ENCODE measurements around the gene THSD8.

DNA sequence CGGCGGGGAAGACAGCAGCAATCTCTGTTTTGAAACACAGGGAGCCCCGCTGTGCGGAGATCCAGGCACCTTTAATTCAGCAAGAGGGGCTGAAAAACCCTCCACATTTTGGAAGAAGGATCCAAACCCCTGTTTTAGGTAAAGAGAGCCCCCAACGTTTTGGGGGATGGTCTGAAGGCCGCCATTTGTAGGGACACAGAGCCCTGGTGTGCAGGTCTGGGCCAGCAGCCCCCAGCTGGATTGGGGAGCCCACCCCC lies 23.0 kb upstream of the THSD8 start:
- TF ChIP-seq, protein P1, sequence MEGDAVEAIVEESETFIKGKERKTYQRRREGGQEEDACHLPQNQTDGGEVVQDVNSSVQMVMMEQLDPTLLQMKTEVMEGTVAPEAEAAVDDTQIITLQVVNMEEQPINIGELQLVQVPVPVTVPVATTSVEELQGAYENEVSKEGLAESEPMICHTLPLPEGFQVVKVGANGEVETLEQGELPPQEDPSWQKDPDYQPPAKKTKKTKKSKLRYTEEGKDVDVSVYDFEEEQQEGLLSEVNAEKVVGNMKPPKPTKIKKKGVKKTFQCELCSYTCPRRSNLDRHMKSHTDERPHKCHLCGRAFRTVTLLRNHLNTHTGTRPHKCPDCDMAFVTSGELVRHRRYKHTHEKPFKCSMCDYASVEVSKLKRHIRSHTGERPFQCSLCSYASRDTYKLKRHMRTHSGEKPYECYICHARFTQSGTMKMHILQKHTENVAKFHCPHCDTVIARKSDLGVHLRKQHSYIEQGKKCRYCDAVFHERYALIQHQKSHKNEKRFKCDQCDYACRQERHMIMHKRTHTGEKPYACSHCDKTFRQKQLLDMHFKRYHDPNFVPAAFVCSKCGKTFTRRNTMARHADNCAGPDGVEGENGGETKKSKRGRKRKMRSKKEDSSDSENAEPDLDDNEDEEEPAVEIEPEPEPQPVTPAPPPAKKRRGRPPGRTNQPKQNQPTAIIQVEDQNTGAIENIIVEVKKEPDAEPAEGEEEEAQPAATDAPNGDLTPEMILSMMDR (IDR thresholded peaks at IDR 0.05; ENCODE audit: poor library complexity, severe bottlenecking) = no peak
- TF ChIP-seq POLR2AphosphoS5 (IDR thresholded peaks at IDR 0.05) = no peak
- no peak for TF ChIP-seq EP300 (conservative IDR thresholded peaks at IDR 0.05; ENCODE audit: poor library complexity, severe bottlenecking)
- no peak for TF ChIP-seq EZH2 (IDR thresholded peaks at IDR 0.05; ENCODE audit: borderline replicate concordance, insufficient read depth, low read length, poor library complexity, severe bottlenecking)
- no peak for TF ChIP-seq REST (IDR thresholded peaks at IDR 0.05; ENCODE audit: borderline replicate concordance)
- no peak for TF ChIP-seq TAF1 (IDR thresholded peaks at IDR 0.05; ENCODE audit: low read depth)
- TF ChIP-seq RAD21 (conservative IDR thresholded peaks at IDR 0.05) = no peak
- no peak for TF ChIP-seq SMC3 (conservative IDR thresholded peaks at IDR 0.05; ENCODE audit: poor library complexity)
- no peak for TF ChIP-seq MXI1 (conservative IDR thresholded peaks at IDR 0.05; ENCODE audit: poor library complexity, severe bottlenecking)
